ENCODE results near the gene LRP1B. TPM values are rescaled to one million over a fixed set of nuclear protein-coding genes. Genes with fewer than 3 reads are reported as not detected.

Gene LRP1B
- total and polyA plus RNA-seq, 2 experiments from 2014 or later: not detected

- Histone ChIP-seq H3K27ac (no peak overlapping the region), H3K9me2 (ENCODE audit: insufficient read depth) (no peaks in the 10 kb centered on the region), H3K9ac (no peak overlapping the region), H3K4me2 (ENCODE audit: unreplicated experiment) (no peak overlapping the region), H3K79me2 (ENCODE audit: insufficient read depth) (no peaks in the 10 kb centered on the region), H3K9me3 (ENCODE audit: low read depth) (no peaks in the 10 kb centered on the region), H3K4me1 (ENCODE audit: insufficient read depth) (no peaks in the 10 kb centered on the region), H3F3A (ENCODE audit: insufficient read depth) (no peaks in the 10 kb centered on the region), H3K27me3 (replicated peaks; ENCODE audit: insufficient read depth) (no peaks in the 10 kb centered on the region), H3K4me3 (no peak overlapping the region), H3K36me3 (ENCODE audit: low read depth) (no peaks in the 10 kb centered on the region), H2AFZ (no peak overlapping the region), H4K20me1 (ENCODE audit: insufficient read depth) (no peaks in the 10 kb centered on the region)
- TF ChIP-seq EZH2 (IDR thresholded peaks at IDR 0.05; ENCODE audit: insufficient read depth, poor library complexity, severe bottlenecking) (no peak), EZH2phosphoT487 (IDR thresholded peaks at IDR 0.05; ENCODE audit: insufficient read depth, low read depth) (no peak)
- DNase-seq: no peak
- WGBS, 2 experiments (ENCODE audit: low coverage in 1 of 2, low lambda C conversion rate in 2 of 2, missing lambda C conversion rate in 2 of 2): 0% methylated on average over 1 of the region's 1 CpG
- in situ Hi-C loops (cut with MboI): loop anchor here (25.0 kb wide), 1 partner anchor 811 kb away; no protein-coding TSS in a partner anchor
Observed at GRCh38 chr2:142175813-142176338, 45.1 kb upstream of the LRP1B start.

GRCh38 chr2:142174176-142174575 is 43.4 kb upstream of the LRP1B start:
- Histone ChIP-seq H3K9me2 (ENCODE audit: insufficient read depth) (no peaks in the 10 kb centered on the region), H3K79me2 (ENCODE audit: insufficient read depth) (no peaks in the 10 kb centered on the region), H3K4me2 (ENCODE audit: unreplicated experiment) (no peak overlapping the region), H3K9me3 (ENCODE audit: low read depth) (no peaks in the 10 kb centered on the region), H3K4me1 (ENCODE audit: insufficient read depth) (no peaks in the 10 kb centered on the region), H3K36me3 (ENCODE audit: low read depth) (no peaks in the 10 kb centered on the region), H3F3A (ENCODE audit: insufficient read depth) (no peaks in the 10 kb centered on the region), H2AFZ (no peak overlapping the region), H3K4me3 (no peak overlapping the region), H3K27ac (no peak overlapping the region), H4K20me1 (ENCODE audit: insufficient read depth) (no peaks in the 10 kb centered on the region), H3K27me3 (replicated peaks; ENCODE audit: insufficient read depth) (peaks cover 4% of the 10 kb centered on the region; the same call in 1 of the 2 replicates), H3K9ac (no peak overlapping the region)
- DNase-seq: no peak
- in situ Hi-C loops (cut with MboI): no loop called here
- WGBS, 2 experiments (ENCODE audit: low coverage in 1 of 2, low lambda C conversion rate in 2 of 2, missing lambda C conversion rate in 2 of 2): 0 to 4% methylated on average over 1 of the region's 1 CpG
- TF ChIP-seq EZH2 (IDR thresholded peaks at IDR 0.05; ENCODE audit: insufficient read depth, poor library complexity, severe bottlenecking): no peak
- no peak for TF ChIP-seq EZH2phosphoT487 (IDR thresholded peaks at IDR 0.05; ENCODE audit: insufficient read depth, low read depth)

- Histone ChIP-seq H3K4me2 (ENCODE audit: unreplicated experiment) (no peak overlapping the region), H3K79me2 (ENCODE audit: insufficient read depth) (no peaks in the 10 kb centered on the region), H3K4me1 (ENCODE audit: insufficient read depth) (no peaks in the 10 kb centered on the region), H3K9me3 (ENCODE audit: low read depth) (no peaks in the 10 kb centered on the region), H3K9ac (no peak overlapping the region), H3K27me3 (replicated peaks; ENCODE audit: insufficient read depth) (peaks cover 9% of the 10 kb centered on the region; the same call in 1 of the 2 replicates), H3K27ac (no peak overlapping the region), H3K9me2 (ENCODE audit: insufficient read depth) (no peaks in the 10 kb centered on the region), H3K4me3 (no peak overlapping the region), H2AFZ (no peak overlapping the region), H3F3A (ENCODE audit: insufficient read depth) (no peaks in the 10 kb centered on the region), H3K36me3 (ENCODE audit: low read depth) (no peaks in the 10 kb centered on the region), H4K20me1 (ENCODE audit: insufficient read depth) (no peaks in the 10 kb centered on the region)
- in situ Hi-C loops (cut with MboI): no loop called here
- 23 to 41% methylated on average over 2 of the region's 2 CpGs for WGBS, 2 experiments (ENCODE audit: low coverage in 1 of 2, low lambda C conversion rate in 2 of 2, missing lambda C conversion rate in 2 of 2)
- no peak for DNase-seq
- no peak for TF ChIP-seq EZH2 (IDR thresholded peaks at IDR 0.05; ENCODE audit: insufficient read depth, poor library complexity, severe bottlenecking)
- no peak for TF ChIP-seq EZH2phosphoT487 (IDR thresholded peaks at IDR 0.05; ENCODE audit: insufficient read depth, low read depth)
Observed at GRCh38 chr2:142170847-142171246, 40.0 kb upstream of the LRP1B start.

GRCh38 chr2:142165790-142166189 is 35.0 kb upstream of the LRP1B start:
- Histone ChIP-seq H3K4me3 (no peak overlapping the region), H3K4me2 (ENCODE audit: unreplicated experiment) (no peak overlapping the region), H3K9me2 (ENCODE audit: insufficient read depth) (no peaks in the 10 kb centered on the region), H3K79me2 (ENCODE audit: insufficient read depth) (no peaks in the 10 kb centered on the region), H3K27me3 (replicated peaks; ENCODE audit: insufficient read depth) (peaks cover 9% of the 10 kb centered on the region; the same call in 1 of the 2 replicates), H3K4me1 (ENCODE audit: insufficient read depth) (no peaks in the 10 kb centered on the region), H2AFZ (no peak overlapping the region), H4K20me1 (ENCODE audit: insufficient read depth) (no peaks in the 10 kb centered on the region), H3K27ac (no peak overlapping the region), H3K36me3 (ENCODE audit: low read depth) (no peaks in the 10 kb centered on the region), H3K9ac (no peak overlapping the region), H3F3A (ENCODE audit: insufficient read depth) (no peaks in the 10 kb centered on the region), H3K9me3 (ENCODE audit: low read depth) (no peaks in the 10 kb centered on the region)
- in situ Hi-C loops (cut with MboI): no loop called here
- peak; percentile 48 for DNase-seq
- no peak for TF ChIP-seq EZH2phosphoT487 (IDR thresholded peaks at IDR 0.05; ENCODE audit: insufficient read depth, low read depth)
- TF ChIP-seq EZH2 (IDR thresholded peaks at IDR 0.05; ENCODE audit: insufficient read depth, poor library complexity, severe bottlenecking): no peak
- 21 to 42% methylated on average over 3 of the region's 3 CpGs for WGBS, 2 experiments (ENCODE audit: low coverage in 1 of 2, low lambda C conversion rate in 2 of 2, missing lambda C conversion rate in 2 of 2)
